ENCODE measurements around the gene PLD1. TPM values are rescaled to one million over a fixed set of nuclear protein-coding genes. Genes with fewer than 3 reads are reported as not detected.
A peak's percentile ranks its signal among the peaks of the same experiment; 100 is the strongest.

Gene PLD1
- total and polyA plus RNA-seq, 2 of the 8 experiments (the other 6 are each of a cell fraction or from before 2014, with no cell fraction given), result 1.2 to 2.6 TPM

DNA sequence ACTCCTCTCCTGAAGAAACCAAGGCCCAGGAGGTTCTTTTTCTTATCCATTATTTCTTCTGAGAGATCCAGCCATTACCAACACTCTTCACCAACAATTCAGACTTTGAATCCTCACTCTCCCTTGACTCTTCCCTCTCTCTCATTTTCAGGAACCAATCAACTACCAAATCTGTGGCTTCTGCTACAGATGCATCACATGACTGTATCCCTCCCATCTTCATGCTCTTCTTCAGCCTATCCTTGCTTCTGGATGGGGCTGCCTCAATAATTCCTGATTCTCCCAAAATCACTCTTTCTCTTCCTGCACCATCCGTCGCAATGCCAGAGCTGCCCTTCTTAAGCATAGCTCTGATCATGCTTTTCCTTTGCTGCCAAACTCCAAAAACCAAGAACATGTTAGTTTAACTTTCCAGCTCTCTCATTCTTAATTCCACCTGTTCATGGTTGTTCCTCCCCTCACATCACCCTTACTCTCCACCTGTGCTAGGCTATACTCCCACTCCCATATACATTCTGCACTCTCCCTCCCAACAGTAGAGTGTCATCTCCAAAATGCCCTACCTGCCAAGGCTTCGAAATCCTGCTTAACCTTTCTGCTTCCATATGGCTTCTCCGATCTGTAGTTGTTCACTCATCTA lies 13.5 kb downstream of the PLD1 start:
- H2BK15ac ChIP-seq (ENCODE audit: low read length), result peak overlapping the region; percentile 84; the same call in 1 of the 2 replicates
- no peaks in the 10 kb centered on the region for H3K36me3 ChIP-seq (ENCODE audit: control insufficient read depth in 2 of 4, insufficient read depth in 4 of 4, low read length in 3 of 4)
- no peaks in the 10 kb centered on the region for H3K79me1 ChIP-seq (ENCODE audit: low read depth, low read length)
- no peak overlapping the region for H3K4ac ChIP-seq (replicated peaks; ENCODE audit: insufficient read length, low read depth, low read length)
- H2AK5ac ChIP-seq (ENCODE audit: low read depth, low read length), result peak overlapping the region; percentile 88; the same call in 1 of the 2 replicates
- H2BK20ac ChIP-seq (ENCODE audit: low read length), result no peak overlapping the region; the same call in 1 of the 2 replicates
- FAIRE-seq (no peak), DNase-seq (ENCODE audit: low read depth in 1 of 2, low spot score in 2 of 2) (no peak)
- no peaks in the 10 kb centered on the region for H3K27me3 ChIP-seq (replicated peaks in 1 of 4; ENCODE audit: control insufficient read depth in 3 of 4, extremely low read depth in 1 of 4, insufficient read depth in 3 of 4, low read length in 3 of 4)
- no peak overlapping the region for H2BK5ac ChIP-seq (ENCODE audit: low read depth, low read length)
- peak overlapping the region; percentile 71; the same call in 1 of the 2 replicates for H2BK12ac ChIP-seq (ENCODE audit: low read depth, low read length)
- H3K23ac ChIP-seq (ENCODE audit: insufficient read length), result no peak overlapping the region
- H2BK120ac ChIP-seq (replicated peaks; ENCODE audit: low read depth, low read length), result no peak overlapping the region
- H3K4me3 ChIP-seq (ENCODE audit: extremely low read depth in 1 of 4, insufficient read depth in 2 of 4, low read depth in 3 of 4, low read length in 4 of 4), result no peak overlapping the region
- H3K9me3 ChIP-seq (ENCODE audit: insufficient read depth in 2 of 2, low read depth in 1 of 2, low read length in 1 of 2), result no peaks in the 10 kb centered on the region
- peaks cover 0 to 7% (median 5%) of the 10 kb centered on the region in 4 experiments; a peak in 3 of 7 replicates for H3K4me1 ChIP-seq (replicated peaks in 1 of 4; ENCODE audit: control insufficient read depth in 3 of 4, insufficient read depth in 4 of 4, low read length in 3 of 4)
- no peaks in the 10 kb centered on the region for H3K23me2 ChIP-seq (ENCODE audit: low read depth, low read length)
- no peak overlapping the region for H4K91ac ChIP-seq (replicated peaks; ENCODE audit: insufficient read length, low read length)
- WGBS, 2 experiments (ENCODE audit: extremely low coverage in 1 of 2, insufficient coverage in 1 of 2, insufficient read length in 1 of 2, insufficient replicate concordance in 2 of 2, low coverage in 1 of 2, low lambda C conversion rate in 2 of 2, missing lambda C conversion rate in 1 of 2), result 94% methylated on average over 4 of the region's 4 CpGs; no CpG with 5 or more reads in 1 of the 2 experiments
- no peak overlapping the region for H4K5ac ChIP-seq (ENCODE audit: insufficient read length, low read depth, low read length)
- no peak overlapping the region for H3K14ac ChIP-seq (ENCODE audit: insufficient read length)
- no peak overlapping the region for H4K8ac ChIP-seq (ENCODE audit: extremely low read depth, insufficient read depth, low read length)
- H3K79me2 ChIP-seq (ENCODE audit: control insufficient read depth in 1 of 2, insufficient read depth in 2 of 2, low read length in 2 of 2), result no peaks in the 10 kb centered on the region
- H3K56ac ChIP-seq (replicated peaks; ENCODE audit: insufficient read length, low read depth, low read length), result no peak overlapping the region
- no peaks in the 10 kb centered on the region for H4K20me1 ChIP-seq (replicated peaks in 1 of 2; ENCODE audit: control insufficient read depth in 1 of 2, insufficient read depth in 2 of 2, low read length in 2 of 2)
- ChIA-PET CTCF (ENCODE audit: partially characterized antibody) (interaction anchor here (1.0 kb wide), 1 partner anchor 8 kb away, joined by 3 read pairs; no protein-coding TSS in a partner anchor), POLR2A (ENCODE audit: partially characterized antibody) (interaction anchor here (1.0 kb wide), 1 partner anchor 10 kb away, joined by 3 read pairs; no protein-coding TSS in a partner anchor)
- H3K18ac ChIP-seq (ENCODE audit: extremely low read depth, low read length), result no peak overlapping the region
- H3K9ac ChIP-seq (replicated peaks in 1 of 4; ENCODE audit: extremely low read depth in 1 of 4, low read depth in 3 of 4, low read length in 3 of 4), result no peak overlapping the region
- H3K27ac ChIP-seq (ENCODE audit: low read depth, low read length), result no peak overlapping the region
- no peak overlapping the region; a peak in 1 of 4 replicates for H3K4me2 ChIP-seq (ENCODE audit: insufficient read depth in 1 of 2, low read depth in 2 of 2, low read length in 2 of 2)
- no peak overlapping the region for H2AFZ ChIP-seq (ENCODE audit: low read length)
- TF ChIP-seq RNF2 (IDR thresholded peaks at IDR 0.05; ENCODE audit: borderline replicate concordance, low read depth, low read length, missing control alignments, poor library complexity, severe bottlenecking) (no peak), TAF1 (IDR thresholded peaks at IDR 0.05; ENCODE audit: low read depth, low read length) (no peak), EGR1 (IDR thresholded peaks at IDR 0.05; ENCODE audit: borderline replicate concordance, low read depth, low read length) (no peak), ATF3 (IDR thresholded peaks at IDR 0.05; ENCODE audit: insufficient read depth, low read depth, low read length) (no peak), CHD1 (IDR thresholded peaks at IDR 0.05; ENCODE audit: low read depth, low read length) (no peak), HDAC2 (IDR thresholded peaks at IDR 0.05; ENCODE audit: borderline replicate concordance in 1 of 2, low read depth in 2 of 2, low read length in 2 of 2) (no peak), TCF12 (IDR thresholded peaks at IDR 0.05; ENCODE audit: low read depth, low read length) (no peak), MAFK (IDR thresholded peaks at IDR 0.05; ENCODE audit: low read depth, low read length) (no peak), ZNF274 (IDR thresholded peaks at IDR 0.05; ENCODE audit: borderline replicate concordance, extremely low read depth, low read length) (no peak), PHF8 (conservative IDR thresholded peaks at IDR 0.05; ENCODE audit: low read depth, low read length) (no peak), EP300 (IDR thresholded peaks at IDR 0.05; ENCODE audit: borderline replicate concordance in 1 of 2, low read depth in 2 of 2, low read length in 2 of 2) (no peak)

Data from H1 (cell line).